H9 (cell line): ENCODE measurements around the gene GPR42. TPM values are rescaled to one million over a fixed set of nuclear protein-coding genes. Genes with fewer than 3 reads are reported as not detected.

Experiments used
- DNase-seq: peaks from one replicate; pipeline ENCODE4 v3.0.0-alpha.2; 2017
- H2AFZ ChIP-seq: one replicate; pipeline ENCODE4 v1.6.1; 2013; ENCODE audit warnings: mild to moderate bottlenecking, low read length, control low read depth, moderate library complexity
- H2AK5ac ChIP-seq: 2 replicates; pipeline ENCODE4 v1.6.1; 2013; ENCODE audit warnings: low read length, control low read depth, mixed read lengths; ENCODE audit not compliant: insufficient read length
- H2BK120ac ChIP-seq: one replicate; pipeline ENCODE4 v1.6.1; 2013; ENCODE audit warnings: low read depth, mild to moderate bottlenecking, low read length, control low read depth, inconsistent platforms; ENCODE audit not compliant: poor library complexity, severe bottlenecking
- H2BK12ac ChIP-seq: 2 replicates; pipeline ENCODE4 v1.6.1; 2013; ENCODE audit warnings: low read length, control low read depth, mixed read lengths, low read depth; ENCODE audit not compliant: insufficient read length
- H2BK15ac ChIP-seq: 2 replicates; pipeline ENCODE4 v1.6.1; 2013; ENCODE audit warnings: low read depth, low read length, control low read depth
- H2BK20ac ChIP-seq: one replicate; pipeline ENCODE4 v1.6.1; 2013; ENCODE audit warnings: low read depth, mild to moderate bottlenecking, low read length, control low read depth, inconsistent platforms; ENCODE audit not compliant: poor library complexity, severe bottlenecking
- H2BK5ac ChIP-seq: 2 replicates; pipeline ENCODE4 v1.6.1; 2013; ENCODE audit warnings: low read length, control low read depth, mixed read lengths; ENCODE audit not compliant: insufficient read length
- H3K14ac ChIP-seq: 2 replicates; pipeline ENCODE4 v1.6.1; 2013; ENCODE audit warnings: low read length, control low read depth; ENCODE audit not compliant: insufficient read depth
- H3K18ac ChIP-seq: 2 replicates; pipeline ENCODE4 v1.6.1; 2013; ENCODE audit warnings: low read depth, mild to moderate bottlenecking, mixed read lengths, low read length, control low read depth; ENCODE audit not compliant: insufficient read length
- H3K23ac ChIP-seq: 2 replicates; pipeline ENCODE4 v1.6.1; 2013; ENCODE audit warnings: low read length, control low read depth, mixed read lengths, low read depth; ENCODE audit not compliant: insufficient read length
- H3K23me2 ChIP-seq: 2 replicates; pipeline ENCODE4 v1.6.1; 2013; ENCODE audit warnings: low read depth, mild to moderate bottlenecking, mixed read lengths, low read length, control low read depth; ENCODE audit not compliant: insufficient read length, poor library complexity, severe bottlenecking
- H3K27ac ChIP-seq: 2 replicates; pipeline ENCODE4 v1.5.1; 2013; ENCODE audit warnings: low read length, control low read depth, mixed read lengths, low read depth; ENCODE audit not compliant: insufficient read length
- H3K27me3 ChIP-seq: 2 replicates; pipeline ENCODE4 v1.6.1; 2013; ENCODE audit warnings: low read length, control low read depth, inconsistent platforms; ENCODE audit not compliant: insufficient read depth
- H3K4ac ChIP-seq: 2 replicates; pipeline ENCODE4 v1.6.1; 2013; ENCODE audit warnings: low read depth, mild to moderate bottlenecking, control low read depth, inconsistent platforms, low read length, moderate library complexity
- H3K4me1 ChIP-seq: 2 replicates; pipeline ENCODE4 v1.6.1; 2013; ENCODE audit warnings: low read length, control low read depth, inconsistent platforms; ENCODE audit not compliant: insufficient read depth
- H3K4me2 ChIP-seq: 2 replicates; pipeline ENCODE4 v1.6.1; 2013; ENCODE audit warnings: low read length, control low read depth, mixed read lengths; ENCODE audit not compliant: insufficient read length, insufficient read depth
- H3K56ac ChIP-seq: 2 replicates; pipeline ENCODE4 v1.6.1; 2013; ENCODE audit warnings: low read depth, mild to moderate bottlenecking, mixed read lengths, low read length, control low read depth; ENCODE audit not compliant: insufficient read length
- H3K79me1 ChIP-seq: 2 replicates; pipeline ENCODE4 v1.6.1; 2013; ENCODE audit warnings: low read depth, mild to moderate bottlenecking, moderate library complexity, low read length, control low read depth, inconsistent platforms; ENCODE audit not compliant: insufficient read depth, poor library complexity, severe bottlenecking
- H3K79me2 ChIP-seq: 2 replicates; pipeline ENCODE4 v1.6.1; 2013; ENCODE audit warnings: low read length, control low read depth, inconsistent platforms; ENCODE audit not compliant: insufficient read depth
- H3K9ac ChIP-seq: 2 replicates; pipeline ENCODE4 v1.6.1; 2013; ENCODE audit warnings: low read length, control low read depth, mixed read lengths; ENCODE audit not compliant: insufficient read length; ENCODE audit errors: extremely low read depth
- H3K9me3 ChIP-seq: one replicate; pipeline ENCODE4 v1.6.1; 2013; ENCODE audit warnings: low read depth, low read length, inconsistent platforms; ENCODE audit not compliant: control insufficient read depth
- H3T11ph ChIP-seq: one replicate; pipeline ENCODE4 v1.6.1; 2013; ENCODE audit warnings: mild to moderate bottlenecking, low read length, control low read depth, inconsistent platforms
- H4K20me1 ChIP-seq: one replicate; pipeline ENCODE4 v1.6.1; 2013; ENCODE audit not compliant: control insufficient read depth, insufficient read length, insufficient read depth
- H4K5ac ChIP-seq: 2 replicates; pipeline ENCODE4 v1.6.1; 2013; ENCODE audit warnings: low read depth, mild to moderate bottlenecking, mixed read lengths, low read length, control low read depth; ENCODE audit not compliant: insufficient read length
- H4K8ac ChIP-seq: replicated peaks from 2 replicates; pipeline ENCODE4 v1.6.1; 2013; ENCODE audit warnings: low read length, control low read depth, mixed read lengths, low read depth; ENCODE audit not compliant: insufficient read length
- H4K91ac ChIP-seq: 2 replicates; pipeline ENCODE4 v1.6.1; 2013; ENCODE audit warnings: low read depth, mild to moderate bottlenecking, moderate library complexity, mixed read lengths, low read length, control low read depth; ENCODE audit not compliant: insufficient read length
- H3K27ac Mint-ChIP-seq, 3 experiments: 2 replicates in 2 of 3; 3 replicates in 1 of 3; pipeline ENCODE4 v1.8.0; 2020 to 2021; ENCODE audit warnings: mixed read lengths in 3 of 3, mild to moderate bottlenecking in 1 of 3, moderate library complexity in 1 of 3
- H3K27me3 Mint-ChIP-seq: 2 replicates; pipeline ENCODE4 v1.8.0; 2021; ENCODE audit warnings: low read depth, mild to moderate bottlenecking, moderate library complexity, mixed read lengths
- H3K36me3 Mint-ChIP-seq, 3 experiments: 2 replicates in 2 of 3; 3 replicates in 1 of 3; pipeline ENCODE4 v1.8.0; 2020 to 2021; ENCODE audit warnings: low read depth in 3 of 3, mixed read lengths in 3 of 3; ENCODE audit not compliant: insufficient read depth in 1 of 3
- H3K4me1 Mint-ChIP-seq, 2 experiments: 2 replicates each; pipeline ENCODE4 v1.8.0; 2020; ENCODE audit warnings: mixed read lengths in 2 of 2
- H3K4me3 Mint-ChIP-seq, 2 experiments: 2 replicates in 1 of 2; 3 replicates in 1 of 2; pipeline ENCODE4 v1.8.0; 2020 to 2021; ENCODE audit warnings: mild to moderate bottlenecking in 2 of 2, mixed read lengths in 2 of 2, moderate library complexity in 1 of 2
- H3K9me3 Mint-ChIP-seq, 2 experiments: 2 replicates in 1 of 2; 3 replicates in 1 of 2; pipeline ENCODE4 v1.8.0; 2020; ENCODE audit warnings: mild to moderate bottlenecking in 2 of 2, mixed read lengths in 2 of 2, moderate library complexity in 1 of 2
- CTCF ChIP-seq: fragments of 200-600 bp; sonication (generic); conservative IDR thresholded peaks from 3 replicates; pipeline ENCODE4 v1.8.0; 2021; ENCODE audit warnings: antibody characterized with exemption, mild to moderate bottlenecking
- WGBS: extraction: QIAGEN DNeasy Blood & Tissue Kit; methylation state at CpG from one replicate; pipeline ENCODE4 v1.1.7; 2013; ENCODE audit warnings: missing lambda C conversion rate, low lambda C conversion rate, mixed read lengths; ENCODE audit not compliant: insufficient read length; ENCODE audit errors: extremely low coverage; 5-methylcytosine and 5-hydroxymethylcytosine counted together
- total RNA-seq: library from RNA; stranded (reverse); gene quantifications from 2 replicates; pipeline ENCODE4 v1.2.1, GENCODE V29; 2021

Gene GPR42
- total RNA-seq, 1 experiment from 2014 or later, result not detected

- H4K8ac ChIP-seq, result no peak overlapping the region
- no peak for TF ChIP-seq CTCF
- no peak for DNase-seq
These were observed 32.9 kb upstream of the GPR42 start for GRCh38 chr19:35337984-35338296.

More at GRCh38 chr19:35337984-35338296, 32.9 kb upstream of the GPR42 start:
- no peaks in the 10 kb centered on the region for H3K4me1 ChIP-seq
- H3K9me3 ChIP-seq, result no peaks in the 10 kb centered on the region
- H3K4me1 Mint-ChIP-seq, result peaks cover 0 to 4% of the 10 kb centered on the region in 2 experiments; a peak in 2 of 4 replicates
- H3K79me1 ChIP-seq, result no peaks in the 10 kb centered on the region
- no peak overlapping the region for H2BK20ac ChIP-seq
- H3K4me3 Mint-ChIP-seq, result no peak overlapping the region
- H3K9me3 Mint-ChIP-seq, result no peaks in the 10 kb centered on the region
- H2AFZ ChIP-seq, result no peak overlapping the region
- no peak overlapping the region for H4K5ac ChIP-seq
- H2BK15ac ChIP-seq, result no peak overlapping the region
- WGBS, result no CpG with 5 or more reads among the region's 13 CpGs
- no peak overlapping the region for H3K4ac ChIP-seq
- H4K20me1 ChIP-seq, result no peaks in the 10 kb centered on the region
- H3K9ac ChIP-seq, result no peak overlapping the region
- no peak overlapping the region for H3K18ac ChIP-seq
- no peak overlapping the region for H3K14ac ChIP-seq
- no peak overlapping the region for H2BK5ac ChIP-seq
- no peaks in the 10 kb centered on the region for H3K27me3 ChIP-seq
- no peak overlapping the region for H2BK120ac ChIP-seq
- no peak overlapping the region for H4K91ac ChIP-seq
- H2AK5ac ChIP-seq, result no peak overlapping the region
- no peak overlapping the region for H3T11ph ChIP-seq
- peaks cover 8% of the 10 kb centered on the region for H3K27me3 Mint-ChIP-seq
- no peaks in the 10 kb centered on the region for H3K36me3 Mint-ChIP-seq
- no peak overlapping the region for H3K27ac ChIP-seq
- H3K23ac ChIP-seq, result no peak overlapping the region
- no peak overlapping the region for H3K27ac Mint-ChIP-seq
- no peak overlapping the region for H2BK12ac ChIP-seq
- no peaks in the 10 kb centered on the region for H3K79me2 ChIP-seq
- H3K23me2 ChIP-seq, result no peaks in the 10 kb centered on the region
- H3K56ac ChIP-seq, result no peak overlapping the region
- H3K4me2 ChIP-seq, result no peak overlapping the region
